ENCODE measurements around the gene APOBEC4. TPM values are rescaled to one million over a fixed set of nuclear protein-coding genes. Genes with fewer than 3 reads are reported as not detected.

The APOBEC4 gene
- total and polyA plus RNA-seq, 2 of the 13 experiments (the other 11 are each of a cell fraction or from before 2014, with no cell fraction given) = not detected

DNA sequence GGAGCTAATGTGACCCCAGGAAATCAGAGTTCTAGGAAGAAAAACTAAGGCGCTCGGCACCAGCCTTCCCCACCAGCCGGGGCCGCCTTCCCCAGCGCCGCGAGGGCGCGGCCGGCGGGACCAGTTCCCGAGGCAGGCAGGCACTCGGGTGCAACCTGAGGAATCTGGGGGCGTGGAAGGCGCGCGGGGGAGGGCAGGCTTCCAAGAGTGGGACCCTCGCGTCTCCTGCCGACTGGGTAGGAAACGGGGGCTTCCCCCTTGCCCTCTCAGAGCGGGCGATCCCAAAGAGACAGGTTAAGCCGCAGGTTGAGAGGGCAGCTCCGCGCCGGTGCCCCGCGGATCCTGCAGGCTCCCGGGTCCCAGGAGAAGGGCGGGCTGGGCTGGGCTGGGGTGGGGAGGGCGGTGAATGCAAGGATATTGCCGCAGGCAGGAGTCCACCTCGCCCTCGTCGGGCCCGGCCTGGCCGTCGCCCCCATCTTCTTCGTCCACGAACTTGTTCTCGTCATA, 18.0 kb downstream of the APOBEC4 start (continued):
- TF ChIP-seq, protein P1, sequence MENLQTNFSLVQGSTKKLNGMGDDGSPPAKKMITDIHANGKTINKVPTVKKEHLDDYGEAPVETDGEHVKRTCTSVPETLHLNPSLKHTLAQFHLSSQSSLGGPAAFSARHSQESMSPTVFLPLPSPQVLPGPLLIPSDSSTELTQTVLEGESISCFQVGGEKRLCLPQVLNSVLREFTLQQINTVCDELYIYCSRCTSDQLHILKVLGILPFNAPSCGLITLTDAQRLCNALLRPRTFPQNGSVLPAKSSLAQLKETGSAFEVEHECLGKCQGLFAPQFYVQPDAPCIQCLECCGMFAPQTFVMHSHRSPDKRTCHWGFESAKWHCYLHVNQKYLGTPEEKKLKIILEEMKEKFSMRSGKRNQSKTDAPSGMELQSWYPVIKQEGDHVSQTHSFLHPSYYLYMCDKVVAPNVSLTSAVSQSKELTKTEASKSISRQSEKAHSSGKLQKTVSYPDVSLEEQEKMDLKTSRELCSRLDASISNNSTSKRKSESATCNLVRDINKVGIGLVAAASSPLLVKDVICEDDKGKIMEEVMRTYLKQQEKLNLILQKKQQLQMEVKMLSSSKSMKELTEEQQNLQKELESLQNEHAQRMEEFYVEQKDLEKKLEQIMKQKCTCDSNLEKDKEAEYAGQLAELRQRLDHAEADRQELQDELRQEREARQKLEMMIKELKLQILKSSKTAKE (CRISPR knock-in tag; IDR thresholded peaks at IDR 0.05; ENCODE audit: borderline replicate concordance) = no peak
- TF ChIP-seq POLR2A (IDR thresholded peaks at IDR 0.05; ENCODE audit: insufficient read depth in 1 of 2, low read depth in 2 of 2, low read length in 2 of 2) = no peak
- TF ChIP-seq SNAI1 (CRISPR knock-in tag; IDR thresholded peaks at IDR 0.05; ENCODE audit: borderline replicate concordance) = no peak
- peak; percentile 63; the same call in 1 of the 2 replicates for TF ChIP-seq ISL2 (CRISPR knock-in tag; IDR thresholded peaks at IDR 0.05)
- TF ChIP-seq, protein P2, sequence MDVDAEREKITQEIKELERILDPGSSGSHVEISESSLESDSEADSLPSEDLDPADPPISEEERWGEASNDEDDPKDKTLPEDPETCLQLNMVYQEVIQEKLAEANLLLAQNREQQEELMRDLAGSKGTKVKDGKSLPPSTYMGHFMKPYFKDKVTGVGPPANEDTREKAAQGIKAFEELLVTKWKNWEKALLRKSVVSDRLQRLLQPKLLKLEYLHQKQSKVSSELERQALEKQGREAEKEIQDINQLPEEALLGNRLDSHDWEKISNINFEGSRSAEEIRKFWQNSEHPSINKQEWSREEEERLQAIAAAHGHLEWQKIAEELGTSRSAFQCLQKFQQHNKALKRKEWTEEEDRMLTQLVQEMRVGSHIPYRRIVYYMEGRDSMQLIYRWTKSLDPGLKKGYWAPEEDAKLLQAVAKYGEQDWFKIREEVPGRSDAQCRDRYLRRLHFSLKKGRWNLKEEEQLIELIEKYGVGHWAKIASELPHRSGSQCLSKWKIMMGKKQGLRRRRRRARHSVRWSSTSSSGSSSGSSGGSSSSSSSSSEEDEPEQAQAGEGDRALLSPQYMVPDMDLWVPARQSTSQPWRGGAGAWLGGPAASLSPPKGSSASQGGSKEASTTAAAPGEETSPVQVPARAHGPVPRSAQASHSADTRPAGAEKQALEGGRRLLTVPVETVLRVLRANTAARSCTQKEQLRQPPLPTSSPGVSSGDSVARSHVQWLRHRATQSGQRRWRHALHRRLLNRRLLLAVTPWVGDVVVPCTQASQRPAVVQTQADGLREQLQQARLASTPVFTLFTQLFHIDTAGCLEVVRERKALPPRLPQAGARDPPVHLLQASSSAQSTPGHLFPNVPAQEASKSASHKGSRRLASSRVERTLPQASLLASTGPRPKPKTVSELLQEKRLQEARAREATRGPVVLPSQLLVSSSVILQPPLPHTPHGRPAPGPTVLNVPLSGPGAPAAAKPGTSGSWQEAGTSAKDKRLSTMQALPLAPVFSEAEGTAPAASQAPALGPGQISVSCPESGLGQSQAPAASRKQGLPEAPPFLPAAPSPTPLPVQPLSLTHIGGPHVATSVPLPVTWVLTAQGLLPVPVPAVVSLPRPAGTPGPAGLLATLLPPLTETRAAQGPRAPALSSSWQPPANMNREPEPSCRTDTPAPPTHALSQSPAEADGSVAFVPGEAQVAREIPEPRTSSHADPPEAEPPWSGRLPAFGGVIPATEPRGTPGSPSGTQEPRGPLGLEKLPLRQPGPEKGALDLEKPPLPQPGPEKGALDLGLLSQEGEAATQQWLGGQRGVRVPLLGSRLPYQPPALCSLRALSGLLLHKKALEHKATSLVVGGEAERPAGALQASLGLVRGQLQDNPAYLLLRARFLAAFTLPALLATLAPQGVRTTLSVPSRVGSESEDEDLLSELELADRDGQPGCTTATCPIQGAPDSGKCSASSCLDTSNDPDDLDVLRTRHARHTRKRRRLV (CRISPR knock-in tag; IDR thresholded peaks at IDR 0.05) = 0 out of 2 replicates have a peak, but pooled peaks have one; percentile 2
- TF ChIP-seq ZNF563 (CRISPR knock-in tag; IDR thresholded peaks at IDR 0.05) = peak; percentile 52; the same call in 1 of the 2 replicates
- TF ChIP-seq MEIS2 (CRISPR knock-in tag; IDR thresholded peaks at IDR 0.05) = peak; percentile 78; the same call in 1 of the 2 replicates
- TF ChIP-seq WIZ (CRISPR knock-in tag; IDR thresholded peaks at IDR 0.05) = no peak
- TF ChIP-seq, protein P3, sequence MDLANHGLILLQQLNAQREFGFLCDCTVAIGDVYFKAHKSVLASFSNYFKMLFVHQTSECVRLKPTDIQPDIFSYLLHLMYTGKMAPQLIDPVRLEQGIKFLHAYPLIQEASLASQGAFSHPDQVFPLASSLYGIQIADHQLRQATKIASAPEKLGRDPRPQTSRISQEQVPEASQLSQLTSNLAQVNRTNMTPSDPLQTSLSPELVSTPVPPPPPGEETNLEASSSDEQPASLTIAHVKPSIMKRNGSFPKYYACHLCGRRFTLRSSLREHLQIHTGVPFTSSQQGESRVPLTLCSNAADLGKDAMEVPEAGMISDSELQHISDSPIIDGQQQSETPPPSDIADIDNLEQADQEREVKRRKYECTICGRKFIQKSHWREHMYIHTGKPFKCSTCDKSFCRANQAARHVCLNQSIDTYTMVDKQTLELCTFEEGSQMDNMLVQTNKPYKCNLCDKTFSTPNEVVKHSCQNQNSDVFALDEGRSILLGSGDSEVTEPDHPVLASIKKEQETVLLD (CRISPR knock-in tag; IDR thresholded peaks at IDR 0.05; ENCODE audit: low read depth) = no peak
- no peak for TF ChIP-seq ZNF543 (CRISPR knock-in tag; IDR thresholded peaks at IDR 0.05)
- 0 out of 2 replicates have a peak, but pooled peaks have one; percentile 61 for TF ChIP-seq ZNF616 (CRISPR knock-in tag; IDR thresholded peaks at IDR 0.05; ENCODE audit: low read depth)
- TF ChIP-seq ZMAT3 (CRISPR knock-in tag; conservative IDR thresholded peaks at IDR 0.05) = peak; percentile 34; the same call in 1 of the 2 replicates
- TF ChIP-seq HMGA1 (CRISPR knock-in tag; conservative IDR thresholded peaks at IDR 0.05) = no peak
- no peak for TF ChIP-seq SATB2 (CRISPR knock-in tag; IDR thresholded peaks at IDR 0.05)
- TF ChIP-seq, protein P4, sequence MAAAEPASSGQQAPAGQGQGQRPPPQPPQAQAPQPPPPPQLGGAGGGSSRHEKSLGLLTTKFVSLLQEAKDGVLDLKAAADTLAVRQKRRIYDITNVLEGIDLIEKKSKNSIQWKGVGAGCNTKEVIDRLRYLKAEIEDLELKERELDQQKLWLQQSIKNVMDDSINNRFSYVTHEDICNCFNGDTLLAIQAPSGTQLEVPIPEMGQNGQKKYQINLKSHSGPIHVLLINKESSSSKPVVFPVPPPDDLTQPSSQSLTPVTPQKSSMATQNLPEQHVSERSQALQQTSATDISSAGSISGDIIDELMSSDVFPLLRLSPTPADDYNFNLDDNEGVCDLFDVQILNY (CRISPR knock-in tag; conservative IDR thresholded peaks at IDR 0.05) = no peak
